ENCODE data around the gene RASA4.
"Not testable (repeated sequence)": the region's sequence is repeated elsewhere in the genome, so short reads cannot be mapped to it uniquely, and the experiment has no call there.

DNA sequence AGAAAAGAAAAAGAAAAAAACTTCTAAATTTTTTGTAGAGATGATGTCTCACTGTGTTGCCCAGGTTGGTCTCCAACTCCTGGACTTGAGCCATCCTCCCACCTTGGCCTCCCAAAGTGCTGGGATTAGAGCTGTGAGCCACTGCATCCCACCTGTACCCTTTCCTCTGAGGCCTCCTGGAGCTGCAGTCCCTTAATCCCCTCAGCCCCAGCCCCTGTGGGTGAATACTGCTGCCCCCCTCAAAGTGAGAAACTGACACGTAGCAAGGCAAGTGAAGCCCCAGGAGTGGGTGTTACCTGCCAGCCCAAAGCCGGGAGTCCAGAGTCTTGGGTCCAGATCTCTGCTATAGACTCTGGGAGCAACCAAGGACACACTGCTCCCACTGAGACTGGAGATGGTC is 91.8 kb downstream of the RASA4 start:
- TF ChIP-seq, protein P1, sequence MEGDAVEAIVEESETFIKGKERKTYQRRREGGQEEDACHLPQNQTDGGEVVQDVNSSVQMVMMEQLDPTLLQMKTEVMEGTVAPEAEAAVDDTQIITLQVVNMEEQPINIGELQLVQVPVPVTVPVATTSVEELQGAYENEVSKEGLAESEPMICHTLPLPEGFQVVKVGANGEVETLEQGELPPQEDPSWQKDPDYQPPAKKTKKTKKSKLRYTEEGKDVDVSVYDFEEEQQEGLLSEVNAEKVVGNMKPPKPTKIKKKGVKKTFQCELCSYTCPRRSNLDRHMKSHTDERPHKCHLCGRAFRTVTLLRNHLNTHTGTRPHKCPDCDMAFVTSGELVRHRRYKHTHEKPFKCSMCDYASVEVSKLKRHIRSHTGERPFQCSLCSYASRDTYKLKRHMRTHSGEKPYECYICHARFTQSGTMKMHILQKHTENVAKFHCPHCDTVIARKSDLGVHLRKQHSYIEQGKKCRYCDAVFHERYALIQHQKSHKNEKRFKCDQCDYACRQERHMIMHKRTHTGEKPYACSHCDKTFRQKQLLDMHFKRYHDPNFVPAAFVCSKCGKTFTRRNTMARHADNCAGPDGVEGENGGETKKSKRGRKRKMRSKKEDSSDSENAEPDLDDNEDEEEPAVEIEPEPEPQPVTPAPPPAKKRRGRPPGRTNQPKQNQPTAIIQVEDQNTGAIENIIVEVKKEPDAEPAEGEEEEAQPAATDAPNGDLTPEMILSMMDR (IDR thresholded peaks at IDR 0.05) = not testable (repeated sequence)
- not testable (repeated sequence) for TF ChIP-seq ZFX (IDR thresholded peaks at IDR 0.05; ENCODE audit: borderline replicate concordance)

Measured in 22Rv1 (cell line).